ENCODE data around the gene DLG5.

DNA sequence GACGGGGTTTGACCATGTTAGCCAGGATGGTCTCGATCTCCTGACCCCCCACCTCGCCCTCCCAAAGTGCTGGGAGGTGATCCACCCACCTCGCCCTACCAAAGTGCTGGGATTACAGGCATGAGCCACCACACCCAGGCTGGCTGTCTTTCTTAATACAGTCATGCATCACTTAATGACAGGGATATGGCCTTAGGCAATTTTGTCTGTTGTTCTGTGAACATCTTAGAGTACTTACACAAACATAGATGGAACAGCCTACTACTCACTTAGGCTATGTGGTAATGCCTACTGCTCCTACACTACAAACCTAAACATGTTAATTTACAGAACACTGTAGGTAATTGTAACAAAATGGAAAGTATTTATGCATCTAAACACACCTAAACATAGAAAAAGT lies 182.3 kb downstream of the DLG5 start:
- TF ChIP-seq, protein P1, sequence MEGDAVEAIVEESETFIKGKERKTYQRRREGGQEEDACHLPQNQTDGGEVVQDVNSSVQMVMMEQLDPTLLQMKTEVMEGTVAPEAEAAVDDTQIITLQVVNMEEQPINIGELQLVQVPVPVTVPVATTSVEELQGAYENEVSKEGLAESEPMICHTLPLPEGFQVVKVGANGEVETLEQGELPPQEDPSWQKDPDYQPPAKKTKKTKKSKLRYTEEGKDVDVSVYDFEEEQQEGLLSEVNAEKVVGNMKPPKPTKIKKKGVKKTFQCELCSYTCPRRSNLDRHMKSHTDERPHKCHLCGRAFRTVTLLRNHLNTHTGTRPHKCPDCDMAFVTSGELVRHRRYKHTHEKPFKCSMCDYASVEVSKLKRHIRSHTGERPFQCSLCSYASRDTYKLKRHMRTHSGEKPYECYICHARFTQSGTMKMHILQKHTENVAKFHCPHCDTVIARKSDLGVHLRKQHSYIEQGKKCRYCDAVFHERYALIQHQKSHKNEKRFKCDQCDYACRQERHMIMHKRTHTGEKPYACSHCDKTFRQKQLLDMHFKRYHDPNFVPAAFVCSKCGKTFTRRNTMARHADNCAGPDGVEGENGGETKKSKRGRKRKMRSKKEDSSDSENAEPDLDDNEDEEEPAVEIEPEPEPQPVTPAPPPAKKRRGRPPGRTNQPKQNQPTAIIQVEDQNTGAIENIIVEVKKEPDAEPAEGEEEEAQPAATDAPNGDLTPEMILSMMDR (conservative IDR thresholded peaks at IDR 0.05), result no peak
- TF ChIP-seq ZFX (IDR thresholded peaks at IDR 0.05), result no peak
